Stimulated activated CD4-positive, alpha-beta T cell treated with anti-CD3 and anti-CD28 coated beads, Interleukin-2, amount 100 ng/mL, for 48 hours (primary cell): ENCODE data around the gene RCAN2.

Experiments used
- DNase-seq, 2 donors: peaks; one replicate each; pipeline ENCODE4 v3.0.0-alpha.2; 2020

Gene RCAN2

GRCh38 chr6:46204880-46205650, 286.2 kb downstream of the RCAN2 start:
- DNase-seq: no peak

- DNase-seq: no peak
Measured at GRCh38 chr6:46203391-46204177, 287.7 kb downstream of the RCAN2 start.

GRCh38 chr6:46201702-46202101, 289.5 kb downstream of the RCAN2 start:
- DNase-seq: no peak

- DNase-seq: no peak
Measured at GRCh38 chr6:46199387-46199786, 291.9 kb downstream of the RCAN2 start.

GRCh38 chr6:46191961-46192360, 299.3 kb downstream of the RCAN2 start:
- DNase-seq: no peak

- no peak for DNase-seq
Measured at GRCh38 chr6:46190889-46191288, 300.4 kb downstream of the RCAN2 start.

GRCh38 chr6:46189726-46190125, 301.5 kb downstream of the RCAN2 start:
- DNase-seq: no peak

- DNase-seq: no peak
Measured at GRCh38 chr6:46186583-46186982, 304.7 kb downstream of the RCAN2 start.

- no peak for DNase-seq
Measured at GRCh38 chr6:46184114-46184513, 307.1 kb downstream of the RCAN2 start.

GRCh38 chr6:46175976-46176375, 315.3 kb downstream of the RCAN2 start:
- no peak for DNase-seq

- no peak for DNase-seq
Measured at GRCh38 chr6:46175446-46175845, 315.8 kb downstream of the RCAN2 start.

- DNase-seq: no peak
Measured at GRCh38 chr6:46174904-46175303, 316.3 kb downstream of the RCAN2 start.

- DNase-seq: no peak
Measured at GRCh38 chr6:46172176-46172575, 319.1 kb downstream of the RCAN2 start.
